IPS DF 4.7 (cell line): ENCODE data around the gene CBX6.

Experiments used
- DNase-seq: peaks from one replicate; pipeline ENCODE4 v3.0.0-alpha.2; 2013; ENCODE audit warnings: low spot score; ENCODE audit errors: extremely low read depth

Gene CBX6

GRCh38 chr22:38873469-38874411 lies 1.7 kb upstream of the CBX6 start:
- DNase-seq = no peak

- no peak for DNase-seq
These were observed 824 bp upstream of the CBX6 start for GRCh38 chr22:38872831-38873248.

GRCh38 chr22:38871360-38872171 lies 450 bp downstream of the CBX6 start:
- no peak for DNase-seq

GRCh38 chr22:38870791-38871359 lies 1.1 kb downstream of the CBX6 start:
- DNase-seq = no peak

- DNase-seq = peak; percentile 60
These were observed 1.7 kb downstream of the CBX6 start for GRCh38 chr22:38870312-38870741.

- DNase-seq = no peak
These were observed 2.4 kb downstream of the CBX6 start for GRCh38 chr22:38869663-38870062.

- DNase-seq = peak; percentile 46
These were observed 3.1 kb downstream of the CBX6 start for GRCh38 chr22:38868886-38869381.

- no peak for DNase-seq
These were observed 3.7 kb downstream of the CBX6 start for GRCh38 chr22:38868286-38868721.

- DNase-seq = no peak
These were observed 4.3 kb downstream of the CBX6 start for GRCh38 chr22:38867471-38868285.

GRCh38 chr22:38867124-38867455 lies 4.9 kb downstream of the CBX6 start:
- DNase-seq = no peak

- no peak for DNase-seq
These were observed 5.5 kb downstream of the CBX6 start for GRCh38 chr22:38866399-38867123.

GRCh38 chr22:38866024-38866398 lies 6.0 kb downstream of the CBX6 start:
- no peak for DNase-seq

- DNase-seq = no peak
These were observed 6.6 kb downstream of the CBX6 start for GRCh38 chr22:38865201-38866023.

- DNase-seq = no peak
These were observed 7.4 kb downstream of the CBX6 start for GRCh38 chr22:38864361-38865191.

GRCh38 chr22:38863531-38864131 lies 8.4 kb downstream of the CBX6 start:
- no peak for DNase-seq

GRCh38 chr22:38862375-38863329 lies 9.4 kb downstream of the CBX6 start:
- no peak for DNase-seq

GRCh38 chr22:38861927-38862326 lies 10.1 kb downstream of the CBX6 start:
- no peak for DNase-seq
